Brain pericyte (primary cell): ENCODE data around the gene NHLH1.

Experiments
- DNase-seq: peaks from one replicate; pipeline ENCODE4 v3.0.0-alpha.2; 2012; ENCODE audit warnings: low read depth, low spot score

NHLH1 gene

GRCh38 chr1:160359559-160360226 lies 7.2 kb upstream of the NHLH1 start:
- no peak for DNase-seq

GRCh38 chr1:160360227-160360695 lies 6.6 kb upstream of the NHLH1 start:
- no peak for DNase-seq

GRCh38 chr1:160361199-160361598 lies 5.7 kb upstream of the NHLH1 start:
- DNase-seq, result no peak

DNA sequence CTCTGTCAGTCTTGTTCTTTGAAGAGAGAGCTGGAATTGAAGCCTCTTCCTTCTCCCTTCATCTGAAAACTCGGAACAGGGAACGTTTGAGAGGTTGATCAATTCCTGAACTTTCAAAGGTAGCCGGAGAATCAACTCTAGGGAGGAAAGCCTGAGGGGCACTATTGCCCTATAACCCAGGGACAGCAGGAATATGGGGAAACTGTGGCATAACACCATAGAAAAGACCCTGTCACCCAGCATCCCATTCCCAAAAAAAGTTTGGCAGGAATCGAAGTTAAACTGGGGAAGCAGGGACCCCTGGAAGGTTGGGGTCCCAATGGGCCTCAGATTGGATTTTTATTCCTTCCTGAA lies 5.1 kb upstream of the NHLH1 start:
- no peak for DNase-seq

- no peak for DNase-seq
Observed at GRCh38 chr1:160362168-160362957, 4.5 kb upstream of the NHLH1 start.

DNA sequence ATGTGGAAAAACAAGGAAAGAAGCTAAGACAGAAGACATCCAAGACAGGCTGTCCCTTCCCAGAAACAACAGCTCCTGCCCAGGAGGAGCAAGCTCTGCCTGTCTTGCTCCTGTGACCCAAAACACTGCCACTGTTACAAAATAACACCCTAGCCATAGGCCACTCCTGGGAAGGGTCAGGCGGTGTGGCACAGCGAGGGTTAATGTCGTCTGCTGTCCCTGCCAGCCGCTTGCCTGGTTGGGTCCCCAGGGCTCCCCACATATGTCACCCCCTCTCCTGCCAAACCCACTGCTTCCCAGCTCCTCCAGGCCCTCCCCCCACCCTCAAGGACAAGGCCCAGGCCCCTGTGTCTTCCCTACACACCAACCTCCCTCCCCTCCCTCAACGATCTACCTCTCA lies 3.9 kb upstream of the NHLH1 start:
- no peak for DNase-seq

DNA sequence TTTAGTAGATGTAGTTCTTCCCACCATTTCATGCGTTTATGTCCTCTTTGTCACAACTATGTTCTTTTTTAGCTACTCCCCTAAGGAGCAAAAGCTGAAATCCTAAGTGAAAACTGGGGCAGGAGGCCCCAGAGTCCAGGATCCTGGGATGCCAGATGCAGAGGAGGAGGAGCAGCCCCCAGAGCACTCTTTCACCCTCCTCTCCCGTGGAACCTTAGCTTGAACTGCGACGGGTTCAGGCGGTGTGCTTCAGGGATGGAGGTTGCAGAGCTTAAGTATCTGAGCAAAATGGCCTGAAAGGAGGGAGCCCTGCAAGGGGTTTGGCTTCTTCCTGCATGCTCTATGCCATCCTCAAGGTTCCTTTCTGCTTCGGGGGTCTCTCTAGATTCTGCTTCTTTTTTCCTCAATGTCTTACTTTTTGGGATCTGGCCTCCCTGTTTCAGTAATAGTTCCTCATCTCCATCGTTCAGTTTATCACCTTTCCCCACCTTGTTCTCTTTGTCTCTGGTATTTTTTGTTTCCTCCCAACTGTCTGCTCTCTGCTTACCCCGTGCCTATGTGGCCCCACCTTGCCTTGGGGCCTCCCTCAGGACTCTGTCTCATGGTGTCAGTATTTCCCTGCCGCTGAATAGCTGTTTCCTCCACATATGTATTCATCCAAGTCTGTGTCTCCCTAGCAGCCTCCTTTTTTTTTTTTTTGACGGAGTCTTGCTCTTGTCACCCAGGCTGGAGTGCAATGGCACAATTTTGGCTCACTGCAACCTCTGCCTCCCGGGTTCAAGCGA lies 2.7 kb upstream of the NHLH1 start:
- DNase-seq, result no peak

DNA sequence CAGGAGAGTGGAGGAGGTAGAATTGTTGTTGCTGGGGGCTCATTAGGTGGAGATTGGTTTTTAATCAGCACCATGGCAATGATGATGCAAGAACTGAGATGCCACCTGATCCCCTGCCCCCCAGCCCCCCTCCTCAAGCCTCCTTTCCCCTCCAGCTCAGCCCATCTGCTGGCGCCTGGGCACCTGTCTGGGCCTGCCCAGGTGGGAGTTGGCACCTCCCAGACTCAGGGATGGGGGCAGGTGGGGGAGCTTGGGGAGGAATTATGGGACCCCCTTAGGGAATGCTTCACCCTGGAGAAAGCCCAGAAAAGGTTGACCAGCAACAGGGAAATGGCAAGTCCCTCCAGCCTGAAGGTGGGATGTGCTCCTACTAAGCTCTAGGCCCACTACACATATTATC lies 1.5 kb upstream of the NHLH1 start:
- no peak for DNase-seq

DNA sequence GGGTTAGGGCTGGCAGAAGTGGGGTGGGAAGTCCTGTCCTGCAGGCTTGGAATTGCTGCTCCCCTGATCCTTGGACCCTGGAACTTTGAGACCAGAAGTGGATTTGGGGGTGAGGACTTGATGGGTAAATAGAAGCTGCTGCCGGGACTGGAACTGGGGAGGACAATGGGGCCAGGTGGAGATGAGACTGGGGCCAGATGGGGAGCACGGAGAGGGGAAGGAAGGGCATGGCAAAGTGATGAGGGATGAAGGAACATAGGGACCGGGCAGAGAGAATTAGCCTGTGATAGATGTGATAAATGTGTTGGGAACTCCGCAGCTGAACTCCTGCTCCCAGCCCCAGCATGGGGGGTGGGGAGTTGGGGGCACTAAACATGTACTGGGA lies 637 bp downstream of the NHLH1 start:
- no peak for DNase-seq

DNA sequence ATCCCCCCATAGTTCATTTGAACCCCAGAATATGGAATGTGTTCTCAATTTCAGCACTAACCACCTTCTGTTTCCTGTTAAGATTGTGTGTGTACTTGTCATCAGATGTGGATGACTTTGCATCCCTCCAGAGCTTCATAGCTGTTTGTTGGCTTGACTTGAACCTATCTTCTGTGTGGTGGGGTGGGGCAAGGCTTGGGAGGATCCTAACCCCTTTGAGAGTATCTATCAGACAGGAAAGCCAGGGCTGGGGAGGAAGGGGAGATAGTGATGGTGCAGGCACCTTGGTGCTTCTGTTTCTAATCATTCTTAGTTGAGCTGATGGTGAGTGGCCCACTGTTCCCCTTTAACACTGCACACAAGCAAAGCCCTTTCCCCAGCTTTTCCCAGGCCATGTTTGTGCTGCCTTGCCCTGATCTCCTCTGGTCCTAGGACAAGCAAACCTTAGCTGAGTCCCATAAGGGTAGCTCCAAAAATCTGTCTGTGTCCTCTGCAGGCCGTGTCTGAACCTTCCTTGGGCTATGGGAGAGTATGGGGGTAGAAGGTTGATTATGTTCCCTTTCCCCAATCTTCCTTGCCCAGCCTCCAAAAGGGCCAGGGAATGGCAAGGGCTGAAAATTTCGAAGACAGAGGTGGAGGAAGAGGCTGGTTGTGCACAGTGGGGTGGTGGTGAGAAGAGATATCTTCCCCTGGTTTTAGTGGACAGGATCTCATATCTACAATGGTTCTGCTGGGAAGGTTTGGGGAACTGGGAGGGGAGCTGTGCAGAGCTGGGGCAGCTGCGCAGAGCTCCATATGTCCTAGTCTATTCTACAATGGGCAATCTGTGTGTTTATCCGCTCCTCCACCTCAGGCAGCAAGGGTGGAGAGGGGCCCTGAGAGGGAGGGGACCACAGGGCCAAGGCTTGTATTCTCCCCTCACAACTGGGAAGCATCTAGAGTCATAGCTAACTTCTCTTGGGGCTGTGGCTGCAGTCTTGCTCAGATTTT lies 1.4 kb downstream of the NHLH1 start:
- no peak for DNase-seq

- DNase-seq, result no peak
Observed at GRCh38 chr1:160369087-160369486, 2.2 kb downstream of the NHLH1 start.

DNA sequence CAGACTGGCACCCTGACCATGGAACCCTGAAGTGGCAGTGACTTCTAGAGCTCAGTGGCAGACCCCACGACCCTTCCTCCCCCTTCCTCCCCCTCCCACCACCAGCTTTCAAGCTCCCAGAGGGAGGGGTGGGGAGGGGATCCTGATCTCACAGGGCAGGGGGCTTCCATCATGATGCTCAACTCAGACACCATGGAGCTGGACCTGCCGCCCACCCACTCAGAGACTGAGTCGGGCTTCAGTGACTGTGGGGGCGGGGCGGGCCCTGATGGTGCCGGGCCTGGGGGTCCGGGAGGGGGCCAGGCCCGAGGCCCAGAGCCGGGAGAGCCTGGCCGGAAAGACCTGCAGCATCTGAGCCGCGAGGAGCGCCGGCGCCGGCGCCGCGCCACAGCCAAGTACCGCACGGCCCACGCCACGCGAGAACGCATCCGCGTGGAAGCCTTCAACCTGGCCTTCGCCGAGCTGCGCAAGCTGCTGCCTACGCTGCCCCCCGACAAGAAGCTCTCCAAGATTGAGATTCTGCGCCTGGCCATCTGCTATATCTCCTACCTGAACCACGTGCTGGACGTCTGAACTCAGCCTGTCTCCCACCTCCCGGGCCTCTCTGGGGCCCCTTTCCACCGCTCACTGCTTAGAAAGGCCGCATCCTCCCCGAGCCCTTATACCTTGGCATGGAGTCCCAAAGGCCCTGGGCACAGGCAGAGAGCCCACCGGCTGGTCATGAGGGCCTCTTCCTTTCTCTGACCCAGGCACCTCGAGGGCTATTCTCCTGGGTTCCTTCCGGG lies 3.9 kb downstream of the NHLH1 start:
- DNase-seq, result no peak

DNA sequence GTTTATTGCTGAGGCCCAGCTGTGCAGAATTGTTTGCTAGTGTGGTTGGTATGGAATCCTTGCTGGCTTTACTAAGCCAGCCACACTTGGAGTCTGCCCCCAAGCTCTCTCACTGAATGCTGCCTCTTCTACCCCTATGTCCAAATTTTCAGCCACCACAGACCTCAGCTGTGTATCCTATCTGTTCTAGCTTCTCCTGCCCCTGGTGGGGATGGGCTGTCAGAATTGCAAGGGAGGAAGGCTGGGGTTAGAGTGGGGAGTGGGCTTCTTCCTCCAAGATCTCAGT lies 4.4 kb downstream of the NHLH1 start:
- no peak for DNase-seq

- DNase-seq, result no peak
Observed at GRCh38 chr1:160371756-160372155, 4.9 kb downstream of the NHLH1 start.

GRCh38 chr1:160373696-160374095 lies 6.8 kb downstream of the NHLH1 start:
- DNase-seq, result no peak

DNA sequence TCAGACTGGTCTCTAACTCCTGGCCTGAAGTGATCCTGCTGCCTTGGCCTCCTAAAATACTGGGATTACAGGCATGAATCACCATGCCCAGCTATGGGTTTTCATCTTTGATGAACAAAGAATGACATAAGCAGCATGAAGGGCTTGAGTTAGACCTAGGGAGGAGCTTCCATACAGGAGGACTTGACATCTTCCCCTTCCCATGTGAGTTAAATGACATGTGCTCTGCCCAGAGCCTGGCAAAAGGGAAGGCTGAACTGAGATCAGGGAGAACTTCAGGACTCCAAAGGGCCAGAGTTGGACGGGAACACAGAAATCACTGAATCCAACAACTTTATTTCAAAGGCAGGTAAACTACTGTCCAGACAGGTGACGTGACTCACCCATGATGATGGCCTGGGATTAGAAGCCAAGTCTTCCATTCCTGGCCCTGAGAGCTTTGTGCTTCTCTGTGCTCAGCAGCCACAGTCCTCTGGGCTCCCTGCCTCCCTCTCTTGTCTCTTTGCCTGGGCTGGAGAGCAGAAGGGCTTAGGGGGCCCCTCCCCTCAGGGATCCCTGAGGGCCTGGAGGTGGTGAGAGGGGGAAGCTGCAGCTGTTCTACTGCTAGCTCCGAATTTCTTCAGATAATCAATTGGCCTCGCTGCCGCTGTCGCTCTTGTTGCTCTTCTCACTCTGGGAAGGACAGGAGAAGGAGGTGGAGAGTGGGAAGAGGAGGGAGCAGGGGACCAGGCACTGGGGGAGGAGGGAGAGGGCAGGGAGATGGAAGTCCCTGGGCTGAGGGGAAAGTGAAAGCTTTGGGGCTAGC lies 7.6 kb downstream of the NHLH1 start:
- DNase-seq, result no peak

GRCh38 chr1:160375788-160376524 lies 9.1 kb downstream of the NHLH1 start:
- DNase-seq, result no peak

GRCh38 chr1:160376525-160377131 lies 9.8 kb downstream of the NHLH1 start:
- no peak for DNase-seq
